Central memory CD4-positive, alpha-beta T cell (primary cell): ENCODE results near the gene DNAL4.

Experiments
- DNase-seq: peaks from one replicate; pipeline ENCODE4 v3.0.0; 2022

DNAL4 gene

GRCh38 chr22:38738475-38739070 is 55.4 kb downstream of the DNAL4 start:
- no peak for DNase-seq

GRCh38 chr22:38737302-38738060 is 56.5 kb downstream of the DNAL4 start:
- no peak for DNase-seq

GRCh38 chr22:38736257-38736570 is 57.7 kb downstream of the DNAL4 start:
- no peak for DNase-seq

GRCh38 chr22:38735465-38736256 is 58.3 kb downstream of the DNAL4 start:
- DNase-seq: no peak

- no peak for DNase-seq
Observed at GRCh38 chr22:38735126-38735464, 58.8 kb downstream of the DNAL4 start.

- DNase-seq: no peak
Observed at GRCh38 chr22:38734421-38735100, 59.4 kb downstream of the DNAL4 start.

GRCh38 chr22:38733724-38734381 is 60.1 kb downstream of the DNAL4 start:
- DNase-seq: no peak

GRCh38 chr22:38733329-38733723 is 60.6 kb downstream of the DNAL4 start:
- peak; percentile 29 for DNase-seq

GRCh38 chr22:38732251-38732815 is 61.6 kb downstream of the DNAL4 start:
- DNase-seq: no peak

GRCh38 chr22:38731703-38732161 is 62.2 kb downstream of the DNAL4 start:
- DNase-seq: no peak

- DNase-seq: no peak
Observed at GRCh38 chr22:38730411-38730871, 63.5 kb downstream of the DNAL4 start.

GRCh38 chr22:38729946-38730345 is 64.0 kb downstream of the DNAL4 start:
- DNase-seq: no peak

- no peak for DNase-seq
Observed at GRCh38 chr22:38728871-38729796, 64.8 kb downstream of the DNAL4 start.
